ENCODE results near the gene LRP3.

LRP3 gene

DNA sequence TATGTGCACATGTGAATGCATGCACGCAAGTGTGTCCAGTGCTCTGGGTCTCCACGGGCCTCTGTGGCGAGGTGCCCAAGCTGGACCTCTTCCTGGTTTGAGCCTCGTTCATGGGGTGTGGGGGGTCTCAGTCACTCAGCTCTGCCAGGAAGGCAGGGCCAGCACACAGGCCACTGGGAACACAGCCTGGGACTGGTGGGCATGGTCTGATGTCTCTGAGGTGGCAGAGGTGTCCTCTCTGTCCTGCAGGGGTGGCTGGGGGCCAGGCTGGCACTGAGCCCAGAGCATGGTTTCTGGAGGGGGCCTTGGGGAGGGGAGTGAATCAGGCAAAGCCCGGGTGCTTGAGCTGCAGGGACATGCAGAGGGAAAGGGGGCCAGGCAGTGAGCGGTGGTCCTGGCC lies 9.4 kb downstream of the LRP3 start:
- no peak overlapping the region for H3K4me3 ChIP-seq (ENCODE audit: low read length)
- DNase-seq (ENCODE audit: low read depth), result no peak
- TF ChIP-seq CTCF (IDR thresholded peaks at IDR 0.05; ENCODE audit: insufficient read depth, low read depth, low read length, missing control alignments), result no peak

- TF ChIP-seq CTCF (IDR thresholded peaks at IDR 0.05; ENCODE audit: insufficient read depth, low read depth, low read length, missing control alignments), result no peak
- no peak overlapping the region for H3K4me3 ChIP-seq (ENCODE audit: low read length)
- DNase-seq (ENCODE audit: low read depth), result no peak
Measured at GRCh38 chr19:33204136-33204973, 10.2 kb downstream of the LRP3 start.

- no peak for TF ChIP-seq CTCF (IDR thresholded peaks at IDR 0.05; ENCODE audit: insufficient read depth, low read depth, low read length, missing control alignments)
- no peak overlapping the region for H3K4me3 ChIP-seq (ENCODE audit: low read length)
- no peak for DNase-seq (ENCODE audit: low read depth)
Measured at GRCh38 chr19:33205110-33205509, 11.0 kb downstream of the LRP3 start.

- no peak for DNase-seq (ENCODE audit: low read depth)
- H3K4me3 ChIP-seq (ENCODE audit: low read length), result no peak overlapping the region
- no peak for TF ChIP-seq CTCF (IDR thresholded peaks at IDR 0.05; ENCODE audit: insufficient read depth, low read depth, low read length, missing control alignments)
Measured at GRCh38 chr19:33205531-33206260, 11.6 kb downstream of the LRP3 start.

GRCh38 chr19:33206261-33207039 lies 12.3 kb downstream of the LRP3 start:
- TF ChIP-seq CTCF (IDR thresholded peaks at IDR 0.05; ENCODE audit: insufficient read depth, low read depth, low read length, missing control alignments), result no peak
- no peak for DNase-seq (ENCODE audit: low read depth)
- H3K4me3 ChIP-seq (ENCODE audit: low read length), result no peak overlapping the region

- no peak for DNase-seq (ENCODE audit: low read depth)
- H3K4me3 ChIP-seq (ENCODE audit: low read length), result no peak overlapping the region
Measured at GRCh38 chr19:33207040-33207620, 13.0 kb downstream of the LRP3 start.

More at GRCh38 chr19:33207040-33207620, 13.0 kb downstream of the LRP3 start:
- no peak for TF ChIP-seq CTCF (IDR thresholded peaks at IDR 0.05; ENCODE audit: insufficient read depth, low read depth, low read length, missing control alignments)
